ENCODE results near the gene LRRC4B. TPM values are rescaled to one million over a fixed set of nuclear protein-coding genes. Genes with fewer than 3 reads are reported as not detected.

The LRRC4B gene
- total and polyA plus RNA-seq, 2 of the 13 experiments (the other 11 are each of a cell fraction or from before 2014, with no cell fraction given) = not detected

DNA sequence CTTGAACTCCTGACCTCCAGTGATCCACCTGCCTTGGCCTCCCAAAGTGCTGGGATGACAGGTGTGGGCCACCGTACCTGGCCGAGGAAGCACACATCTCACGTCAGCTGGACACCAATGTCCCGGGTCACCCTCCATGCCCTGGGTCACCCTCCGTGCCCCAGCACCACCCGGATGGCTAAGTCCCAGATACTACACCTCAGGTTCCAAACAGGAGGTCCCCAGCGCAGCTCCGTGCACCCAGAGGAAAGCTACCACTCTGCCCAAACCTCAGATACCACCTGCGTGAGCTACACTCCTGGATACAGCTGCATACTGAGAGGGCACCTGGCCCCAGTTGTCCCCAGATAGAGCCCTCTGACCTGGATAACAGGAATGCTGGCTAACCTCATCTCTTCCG, 14.0 kb downstream of the LRRC4B start:
- WGBS (ENCODE audit: low lambda C conversion rate) = 25% methylated on average over 2 of the region's 10 CpGs
- no peak for DNase-seq (ENCODE audit: low spot score)
- no peak for ATAC-seq
- H3K27ac ChIP-seq (ENCODE audit: extremely low read length, insufficient read depth, low read length) = no peak overlapping the region
- no peaks in the 10 kb centered on the region for H3K9me3 ChIP-seq (ENCODE audit: low read length)
- no peak for FAIRE-seq
- no TSS peak for BruUV-seq (replicated peaks)
- no peak overlapping the region for H3K4me2 ChIP-seq (ENCODE audit: low read depth, low read length)
- no peak overlapping the region for H3K9ac ChIP-seq (ENCODE audit: insufficient read depth, low read depth, low read length)
- intact Hi-C loops (cut with micrococcal nuclease; ENCODE audit: unreplicated experiment) = no loop called here
- ChIA-PET CTCF (ENCODE audit: low intra/inter-chr PET ratio, low total read pairs) (no interaction called here), POLR2A (no interaction called here)
- TF ChIP-seq, protein P1, sequence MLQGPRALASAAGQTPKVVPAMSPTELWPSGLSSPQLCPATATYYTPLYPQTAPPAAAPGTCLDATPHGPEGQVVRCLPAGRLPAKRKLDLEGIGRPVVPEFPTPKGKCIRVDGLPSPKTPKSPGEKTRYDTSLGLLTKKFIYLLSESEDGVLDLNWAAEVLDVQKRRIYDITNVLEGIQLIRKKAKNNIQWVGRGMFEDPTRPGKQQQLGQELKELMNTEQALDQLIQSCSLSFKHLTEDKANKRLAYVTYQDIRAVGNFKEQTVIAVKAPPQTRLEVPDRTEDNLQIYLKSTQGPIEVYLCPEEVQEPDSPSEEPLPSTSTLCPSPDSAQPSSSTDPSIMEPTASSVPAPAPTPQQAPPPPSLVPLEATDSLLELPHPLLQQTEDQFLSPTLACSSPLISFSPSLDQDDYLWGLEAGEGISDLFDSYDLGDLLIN (CRISPR knock-in tag; IDR thresholded peaks at IDR 0.05; ENCODE audit: borderline replicate concordance) = no peak
- TF ChIP-seq CREB1 (IDR thresholded peaks at IDR 0.05) (no peak), CREB1 (CRISPR knock-in tag; IDR thresholded peaks at IDR 0.05) (no peak), ZNF24 (IDR thresholded peaks at IDR 0.05) (no peak), TRAFD1 (CRISPR knock-in tag; IDR thresholded peaks at IDR 0.05; ENCODE audit: borderline replicate concordance) (no peak), HOXA7 (CRISPR knock-in tag; IDR thresholded peaks at IDR 0.05) (no peak), MAF1 (CRISPR knock-in tag; IDR thresholded peaks at IDR 0.05; ENCODE audit: borderline replicate concordance) (no peak), ZFP91 (CRISPR knock-in tag; IDR thresholded peaks at IDR 0.05; ENCODE audit: borderline replicate concordance) (no peak), ZC3H4 (CRISPR knock-in tag; IDR thresholded peaks at IDR 0.05; ENCODE audit: borderline replicate concordance) (no peak), ZNF616 (CRISPR knock-in tag; IDR thresholded peaks at IDR 0.05; ENCODE audit: low read depth) (no peak), BRD4 (CRISPR knock-in tag; IDR thresholded peaks at IDR 0.05) (no peak), ZNF383 (CRISPR knock-in tag; IDR thresholded peaks at IDR 0.05; ENCODE audit: borderline replicate concordance) (no peak), POLR2AphosphoS2 (IDR thresholded peaks at IDR 0.05; ENCODE audit: low read depth, low read length) (no peak), HMGA1 (CRISPR knock-in tag; conservative IDR thresholded peaks at IDR 0.05) (no peak)
- TF ChIP-seq, protein P2, sequence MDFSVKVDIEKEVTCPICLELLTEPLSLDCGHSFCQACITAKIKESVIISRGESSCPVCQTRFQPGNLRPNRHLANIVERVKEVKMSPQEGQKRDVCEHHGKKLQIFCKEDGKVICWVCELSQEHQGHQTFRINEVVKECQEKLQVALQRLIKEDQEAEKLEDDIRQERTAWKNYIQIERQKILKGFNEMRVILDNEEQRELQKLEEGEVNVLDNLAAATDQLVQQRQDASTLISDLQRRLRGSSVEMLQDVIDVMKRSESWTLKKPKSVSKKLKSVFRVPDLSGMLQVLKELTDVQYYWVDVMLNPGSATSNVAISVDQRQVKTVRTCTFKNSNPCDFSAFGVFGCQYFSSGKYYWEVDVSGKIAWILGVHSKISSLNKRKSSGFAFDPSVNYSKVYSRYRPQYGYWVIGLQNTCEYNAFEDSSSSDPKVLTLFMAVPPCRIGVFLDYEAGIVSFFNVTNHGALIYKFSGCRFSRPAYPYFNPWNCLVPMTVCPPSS (IDR thresholded peaks at IDR 0.05) = no peak
- peaks cover 13% of the 10 kb centered on the region for H3K4me1 ChIP-seq (ENCODE audit: insufficient read depth, low read length)
- no peak overlapping the region for H2AFZ ChIP-seq (ENCODE audit: low read length)
- H3K27me3 ChIP-seq (ENCODE audit: control insufficient read depth in 1 of 2, insufficient read depth in 2 of 2, low read length in 2 of 2) = peaks cover 2 to 31% of the 10 kb centered on the region in 2 experiments; a peak in 3 of 5 replicates
- H4K20me1 ChIP-seq (ENCODE audit: insufficient read depth, low read length) = no peaks in the 10 kb centered on the region
- no peaks in the 10 kb centered on the region for H3K79me2 ChIP-seq (ENCODE audit: insufficient read depth, low read length)
- no peaks in the 10 kb centered on the region for H3K36me3 ChIP-seq (replicated peaks in 1 of 2; ENCODE audit: control insufficient read depth in 1 of 2, insufficient read depth in 2 of 2, low read length in 2 of 2)
- no peak overlapping the region for H3K4me3 ChIP-seq (replicated peaks in 1 of 3; ENCODE audit: insufficient read depth in 1 of 3, low read depth in 2 of 3, low read length in 3 of 3)
- in situ Hi-C loops (cut with HindIII; ENCODE audit: extremely low pct_ligation_motif_present, low pct_unique_long_range_greater_than_20kb) = no loop called here

All from HepG2 (cell line).